ENCODE data around the gene LRIT2. TPM values are rescaled to one million over a fixed set of nuclear protein-coding genes. Genes with fewer than 3 reads are reported as not detected.

Gene LRIT2
- total RNA-seq, 1 experiment from 2014 or later = not detected

GRCh38 chr10:84208023-84208422, 17.3 kb downstream of the LRIT2 start:
- BruUV-seq (replicated peaks) = no TSS peak
- Mint-ChIP-seq H3K36me3 (ENCODE audit: insufficient read depth, unreplicated experiment) (no peaks in the 10 kb centered on the region), H3K27me3 (ENCODE audit: insufficient read depth, unreplicated experiment) (peaks cover 50% of the 10 kb centered on the region), H3K4me3 (ENCODE audit: unreplicated experiment) (no peak overlapping the region), H3K27ac (ENCODE audit: low read depth, unreplicated experiment) (no peak overlapping the region), H3K4me1 (ENCODE audit: insufficient read depth, unreplicated experiment) (no peaks in the 10 kb centered on the region), H3K9me3 (ENCODE audit: unreplicated experiment) (no peaks in the 10 kb centered on the region)
- intact Hi-C loops (cut with micrococcal nuclease) = loop anchor here (10.0 kb wide), 1 partner anchor 153 kb away; no protein-coding TSS in a partner anchor
- POLR2A ChIA-PET = interaction anchor here (0.5 to 0.7 kb wide), 2 partner anchors 43 to 44 kb away, joined by 3 read pairs; no protein-coding TSS in a partner anchor
- no peak for DNase-seq (ENCODE audit: unreplicated experiment)
- TF ChIP-seq, protein P1, sequence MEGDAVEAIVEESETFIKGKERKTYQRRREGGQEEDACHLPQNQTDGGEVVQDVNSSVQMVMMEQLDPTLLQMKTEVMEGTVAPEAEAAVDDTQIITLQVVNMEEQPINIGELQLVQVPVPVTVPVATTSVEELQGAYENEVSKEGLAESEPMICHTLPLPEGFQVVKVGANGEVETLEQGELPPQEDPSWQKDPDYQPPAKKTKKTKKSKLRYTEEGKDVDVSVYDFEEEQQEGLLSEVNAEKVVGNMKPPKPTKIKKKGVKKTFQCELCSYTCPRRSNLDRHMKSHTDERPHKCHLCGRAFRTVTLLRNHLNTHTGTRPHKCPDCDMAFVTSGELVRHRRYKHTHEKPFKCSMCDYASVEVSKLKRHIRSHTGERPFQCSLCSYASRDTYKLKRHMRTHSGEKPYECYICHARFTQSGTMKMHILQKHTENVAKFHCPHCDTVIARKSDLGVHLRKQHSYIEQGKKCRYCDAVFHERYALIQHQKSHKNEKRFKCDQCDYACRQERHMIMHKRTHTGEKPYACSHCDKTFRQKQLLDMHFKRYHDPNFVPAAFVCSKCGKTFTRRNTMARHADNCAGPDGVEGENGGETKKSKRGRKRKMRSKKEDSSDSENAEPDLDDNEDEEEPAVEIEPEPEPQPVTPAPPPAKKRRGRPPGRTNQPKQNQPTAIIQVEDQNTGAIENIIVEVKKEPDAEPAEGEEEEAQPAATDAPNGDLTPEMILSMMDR (IDR thresholded peaks at IDR 0.05; ENCODE audit: unreplicated experiment) = no peak
- CTCF ChIA-PET = interaction anchor here (0.6 to 9.2 kb wide), 14 partner anchors 11 to 771 kb away, joined by 3 to 210 read pairs (median 4); no protein-coding TSS in a partner anchor

DNA sequence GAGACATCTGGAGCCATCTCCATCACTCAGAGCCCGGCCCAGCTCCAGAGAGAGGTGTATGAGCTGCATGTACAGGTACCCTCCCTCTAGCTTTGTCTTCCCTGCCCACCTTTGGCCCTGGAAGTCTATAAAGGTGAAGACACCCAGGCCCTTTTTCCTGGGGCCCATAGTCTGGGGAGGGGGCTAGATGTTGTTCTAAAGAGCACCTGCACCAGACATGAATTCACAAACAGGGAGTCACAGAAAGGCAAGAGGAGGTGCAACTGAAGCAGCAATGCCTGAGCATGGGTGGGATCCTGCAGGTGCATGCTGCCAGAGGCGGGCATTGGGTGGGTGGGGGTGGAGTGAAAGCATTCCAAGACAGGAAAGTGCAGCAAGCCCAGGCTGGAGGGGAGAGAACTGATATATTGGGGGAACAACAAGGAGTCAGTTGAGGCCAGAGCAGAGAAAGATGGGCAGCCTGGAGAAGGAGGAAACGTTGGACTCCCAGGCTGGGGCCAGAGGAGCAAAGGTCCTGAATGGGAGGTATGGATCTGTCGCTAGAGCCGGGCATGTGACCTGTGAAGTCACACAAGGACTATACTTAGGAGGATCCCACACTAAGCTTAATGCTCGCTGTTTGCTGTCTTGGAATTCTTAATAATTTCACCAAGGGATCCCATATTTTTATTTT, 19.4 kb downstream of the LRIT2 start:
- TF ChIP-seq, protein P1 (IDR thresholded peaks at IDR 0.05; ENCODE audit: unreplicated experiment) = no peak
- BruUV-seq (replicated peaks) = no TSS peak
- no peaks in the 10 kb centered on the region for H3K4me1 Mint-ChIP-seq (ENCODE audit: insufficient read depth, unreplicated experiment)
- H3K9me3 Mint-ChIP-seq (ENCODE audit: unreplicated experiment) = no peaks in the 10 kb centered on the region
- intact Hi-C loops (cut with micrococcal nuclease) = loop anchor here (1.0 to 10.0 kb wide), 3 partner anchors 46 to 151 kb away; no protein-coding TSS in a partner anchor
- no peaks in the 10 kb centered on the region for H3K36me3 Mint-ChIP-seq (ENCODE audit: insufficient read depth, unreplicated experiment)
- no peak overlapping the region for H3K27ac Mint-ChIP-seq (ENCODE audit: low read depth, unreplicated experiment)
- POLR2A ChIA-PET = interaction anchor here (1.0 kb wide), 1 partner anchor 45 kb away, joined by 3 read pairs; no protein-coding TSS in a partner anchor
- CTCF ChIA-PET = interaction anchor here (0.6 to 9.2 kb wide), 21 partner anchors 9 to 1751 kb away, joined by 3 to 210 read pairs (median 5); partner anchors contain the start of gene GHITM
- DNase-seq (ENCODE audit: unreplicated experiment) = no peak
- H3K27me3 Mint-ChIP-seq (ENCODE audit: insufficient read depth, unreplicated experiment) = peaks cover 38% of the 10 kb centered on the region
- no peak overlapping the region for H3K4me3 Mint-ChIP-seq (ENCODE audit: unreplicated experiment)

- ChIA-PET POLR2A (interaction anchor here (1.0 to 1.3 kb wide), 2 partner anchors 45 to 56 kb away, joined by 3 read pairs; no protein-coding TSS in a partner anchor), CTCF (interaction anchor here (0.6 to 9.2 kb wide), 31 partner anchors 8 to 1751 kb away, joined by 3 to 210 read pairs (median 4); partner anchors contain the start of genes GHITM and GPR15LG)
Measured at GRCh38 chr10:84205049-84205852, 20.1 kb downstream of the LRIT2 start.

More at GRCh38 chr10:84205049-84205852, 20.1 kb downstream of the LRIT2 start:
- DNase-seq (ENCODE audit: unreplicated experiment) = peak; percentile 67
- Mint-ChIP-seq H3K4me3 (ENCODE audit: unreplicated experiment) (no peak overlapping the region), H3K36me3 (ENCODE audit: insufficient read depth, unreplicated experiment) (no peaks in the 10 kb centered on the region), H3K27ac (ENCODE audit: low read depth, unreplicated experiment) (no peak overlapping the region), H3K27me3 (ENCODE audit: insufficient read depth, unreplicated experiment) (peaks cover 43% of the 10 kb centered on the region), H3K9me3 (ENCODE audit: unreplicated experiment) (no peaks in the 10 kb centered on the region), H3K4me1 (ENCODE audit: insufficient read depth, unreplicated experiment) (no peaks in the 10 kb centered on the region)
- no TSS peak for BruUV-seq (replicated peaks)
- intact Hi-C loops (cut with micrococcal nuclease) = loop anchor here (1.0 to 10.0 kb wide), 3 partner anchors 45 to 150 kb away; no protein-coding TSS in a partner anchor
- TF ChIP-seq, protein P1 (IDR thresholded peaks at IDR 0.05; ENCODE audit: unreplicated experiment) = peak; percentile 80

All from MCF 10A (cell line).